Measurements from ENCODE around the gene MYRF.

DNA sequence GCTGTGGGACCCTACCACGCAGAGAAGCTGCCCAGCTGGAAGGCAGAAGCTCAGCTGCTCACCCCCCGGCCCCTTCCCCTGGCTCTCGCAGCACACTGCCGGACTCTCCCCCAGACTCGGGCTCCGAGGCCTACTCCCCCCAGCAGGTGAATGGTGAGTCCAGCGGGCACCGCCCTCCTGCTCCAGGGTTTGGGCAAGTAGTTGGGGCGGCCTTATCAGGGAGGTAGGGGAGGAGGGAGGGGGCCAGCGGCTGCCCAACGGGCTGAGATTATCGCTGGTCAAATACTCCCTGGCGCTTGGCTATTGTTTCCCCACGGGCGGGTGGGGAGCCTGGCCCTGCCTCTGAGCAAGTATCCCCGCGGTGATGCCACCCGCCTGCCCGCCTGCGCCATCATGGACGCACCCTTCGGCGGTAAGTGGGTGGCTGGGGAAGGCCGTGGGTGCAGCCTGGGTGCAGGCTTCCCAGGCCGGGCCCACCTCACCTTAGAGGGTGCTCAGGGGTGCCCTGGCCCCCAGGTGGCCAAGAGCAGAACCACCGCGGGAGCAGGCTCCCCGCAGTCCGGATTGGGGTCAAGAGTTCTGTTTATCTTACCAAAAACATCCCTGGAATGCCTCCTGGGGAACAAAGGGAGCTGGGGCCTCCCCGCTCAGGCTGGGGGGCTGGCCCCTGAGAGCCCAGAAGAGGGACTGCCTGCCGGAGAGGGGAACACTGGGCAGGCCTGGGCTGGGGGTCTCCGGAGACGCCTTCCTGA, 16.9 kb downstream of the MYRF start:
- TF ChIP-seq, protein P1, sequence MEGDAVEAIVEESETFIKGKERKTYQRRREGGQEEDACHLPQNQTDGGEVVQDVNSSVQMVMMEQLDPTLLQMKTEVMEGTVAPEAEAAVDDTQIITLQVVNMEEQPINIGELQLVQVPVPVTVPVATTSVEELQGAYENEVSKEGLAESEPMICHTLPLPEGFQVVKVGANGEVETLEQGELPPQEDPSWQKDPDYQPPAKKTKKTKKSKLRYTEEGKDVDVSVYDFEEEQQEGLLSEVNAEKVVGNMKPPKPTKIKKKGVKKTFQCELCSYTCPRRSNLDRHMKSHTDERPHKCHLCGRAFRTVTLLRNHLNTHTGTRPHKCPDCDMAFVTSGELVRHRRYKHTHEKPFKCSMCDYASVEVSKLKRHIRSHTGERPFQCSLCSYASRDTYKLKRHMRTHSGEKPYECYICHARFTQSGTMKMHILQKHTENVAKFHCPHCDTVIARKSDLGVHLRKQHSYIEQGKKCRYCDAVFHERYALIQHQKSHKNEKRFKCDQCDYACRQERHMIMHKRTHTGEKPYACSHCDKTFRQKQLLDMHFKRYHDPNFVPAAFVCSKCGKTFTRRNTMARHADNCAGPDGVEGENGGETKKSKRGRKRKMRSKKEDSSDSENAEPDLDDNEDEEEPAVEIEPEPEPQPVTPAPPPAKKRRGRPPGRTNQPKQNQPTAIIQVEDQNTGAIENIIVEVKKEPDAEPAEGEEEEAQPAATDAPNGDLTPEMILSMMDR (IDR thresholded peaks at IDR 0.05), result peak; percentile 42
- TF ChIP-seq EZH2 (IDR thresholded peaks at IDR 0.05), result no peak
- TF ChIP-seq EZH2phosphoT487 (IDR thresholded peaks at IDR 0.05), result no peak

Data from neural progenitor cell (in vitro differentiated cells).